ENCODE measurements around the gene B3GNT5.

DNA sequence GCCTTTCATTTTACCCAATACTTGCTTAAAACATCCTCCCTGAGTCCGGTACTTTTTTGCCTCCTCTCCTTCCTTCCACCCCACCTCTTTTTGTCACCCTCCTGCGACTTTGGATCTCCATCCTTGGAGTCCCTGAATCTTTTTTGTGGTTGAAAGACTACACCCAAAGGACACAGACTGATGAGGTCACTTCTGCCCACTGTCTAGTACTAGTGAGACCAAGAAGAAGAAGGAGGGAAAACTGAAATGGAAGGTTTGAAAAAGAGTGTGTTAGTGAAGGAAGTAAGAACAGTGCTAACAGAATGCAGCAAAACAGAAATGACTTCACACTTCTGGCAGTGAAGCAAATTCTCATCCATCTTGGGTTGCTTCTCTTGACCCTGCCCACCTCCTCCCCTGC, 6.6 kb downstream of the B3GNT5 start:
- TF ChIP-seq, protein P1, sequence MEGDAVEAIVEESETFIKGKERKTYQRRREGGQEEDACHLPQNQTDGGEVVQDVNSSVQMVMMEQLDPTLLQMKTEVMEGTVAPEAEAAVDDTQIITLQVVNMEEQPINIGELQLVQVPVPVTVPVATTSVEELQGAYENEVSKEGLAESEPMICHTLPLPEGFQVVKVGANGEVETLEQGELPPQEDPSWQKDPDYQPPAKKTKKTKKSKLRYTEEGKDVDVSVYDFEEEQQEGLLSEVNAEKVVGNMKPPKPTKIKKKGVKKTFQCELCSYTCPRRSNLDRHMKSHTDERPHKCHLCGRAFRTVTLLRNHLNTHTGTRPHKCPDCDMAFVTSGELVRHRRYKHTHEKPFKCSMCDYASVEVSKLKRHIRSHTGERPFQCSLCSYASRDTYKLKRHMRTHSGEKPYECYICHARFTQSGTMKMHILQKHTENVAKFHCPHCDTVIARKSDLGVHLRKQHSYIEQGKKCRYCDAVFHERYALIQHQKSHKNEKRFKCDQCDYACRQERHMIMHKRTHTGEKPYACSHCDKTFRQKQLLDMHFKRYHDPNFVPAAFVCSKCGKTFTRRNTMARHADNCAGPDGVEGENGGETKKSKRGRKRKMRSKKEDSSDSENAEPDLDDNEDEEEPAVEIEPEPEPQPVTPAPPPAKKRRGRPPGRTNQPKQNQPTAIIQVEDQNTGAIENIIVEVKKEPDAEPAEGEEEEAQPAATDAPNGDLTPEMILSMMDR (IDR thresholded peaks at IDR 0.05): no peak
- no peak for TF ChIP-seq POLR2A (IDR thresholded peaks at IDR 0.05)

Data from uterus (tissue), 2 donors.